CD4-positive, alpha-beta T cell (primary cell): ENCODE measurements around the gene LPCAT1. TPM values are rescaled to one million over a fixed set of nuclear protein-coding genes. Genes with fewer than 3 reads are reported as not detected.

Experiments used
- ATAC-seq: fragments of 200-7000 bp; cut with Tn5 transposase; one replicate; pipeline ENCODE4 v1.10.0; 2022; ENCODE audit warnings: mild to moderate bottlenecking; ENCODE audit not compliant: poor library complexity
- CTCF ChIA-PET: fragments of 350-600 bp; sonication (Branson Sonifier 250); formaldehyde crosslinking; loops from one replicate; lab custom pipeline; 2021; ENCODE audit warnings: antibody characterized with exemption, inconsistent platforms; lab: Charles Lee
- POLR2A ChIA-PET: fragments of 350-600 bp; sonication (Branson Sonifier 250); formaldehyde crosslinking; loops from one replicate; lab custom pipeline; 2021; ENCODE audit warnings: antibody characterized with exemption, inconsistent platforms; lab: Charles Lee
- DNase-seq, 14 experiments: peaks; one replicate each; pipeline ENCODE4 v3.0.0-alpha.2; 2013 to 2020; ENCODE audit warnings: mixed read lengths in 2 of 14
- H3K27ac ChIP-seq, 2 donors: one replicate each; pipeline versions ENCODE4 v1.5.1 to v1.7.0; 2013; ENCODE audit warnings: low read length in 2 of 2, low read depth in 1 of 2, mild to moderate bottlenecking in 1 of 2
- H3K27me3 ChIP-seq, 2 experiments: 1 replicate in 1 of 2; 2 replicates in 1 of 2; pipeline versions ENCODE4 v1.6.1 to v1.7.0; 2013; ENCODE audit warnings: low read length in 2 of 2, control low read depth in 1 of 2, mild to moderate bottlenecking in 1 of 2, moderate library complexity in 1 of 2; ENCODE audit not compliant: insufficient read depth in 2 of 2, control insufficient read depth in 1 of 2
- H3K36me3 ChIP-seq: one replicate; pipeline ENCODE4 v1.6.1; 2013; ENCODE audit warnings: low read length, control low read depth; ENCODE audit not compliant: insufficient read depth
- H3K4me1 ChIP-seq: one replicate; pipeline ENCODE4 v1.6.1; 2013; ENCODE audit warnings: low read length, control low read depth; ENCODE audit not compliant: insufficient read depth
- H3K4me3 ChIP-seq: one replicate; pipeline ENCODE4 v1.5.1; 2013; ENCODE audit warnings: mild to moderate bottlenecking, low read length, moderate library complexity
- H3K9me3 ChIP-seq, 2 experiments: 1 replicate in 1 of 2; 2 replicates in 1 of 2; pipeline versions ENCODE4 v1.6.1 to v1.7.0; 2013; ENCODE audit warnings: low read length in 2 of 2, mild to moderate bottlenecking in 2 of 2, control low read depth in 1 of 2, moderate library complexity in 1 of 2; ENCODE audit not compliant: control insufficient read depth in 1 of 2, insufficient read depth in 1 of 2
- H3K27ac Mint-ChIP-seq: one replicate; pipeline ENCODE4 v1.8.0; 2020; ENCODE audit warnings: mixed read lengths
- H3K27me3 Mint-ChIP-seq: one replicate; pipeline ENCODE4 v1.8.0; 2021; ENCODE audit warnings: mixed read lengths
- H3K36me3 Mint-ChIP-seq: one replicate; pipeline ENCODE4 v1.8.0; 2021; ENCODE audit warnings: low read depth, mixed read lengths
- H3K4me1 Mint-ChIP-seq: one replicate; pipeline ENCODE4 v1.8.0; 2021; ENCODE audit warnings: low read depth, mixed read lengths
- H3K4me3 Mint-ChIP-seq: one replicate; pipeline ENCODE4 v1.8.0; 2020; ENCODE audit warnings: mild to moderate bottlenecking, mixed read lengths
- H3K9me3 Mint-ChIP-seq: one replicate; pipeline ENCODE4 v1.8.0; 2020; ENCODE audit warnings: mixed read lengths
- intact Hi-C, 2 experiments: fragments of 100-400 bp; cut with DNase I in 1 of 2; cut with micrococcal nuclease in 1 of 2; formaldehyde crosslinking; loops; one replicate each; pipeline versions ENCODE4 v1.15.1 to v1.9.0; 2023 to 2025; cut with DNase I, micrococcal nuclease
- total RNA-seq, 174 experiments: library from RNA in 2 of 174; stranded (reverse) in 2 of 174; gene quantifications; one replicate each; pipeline ENCODE4 v1.2.3 and lab custom pipeline; 2021 to 2026
- TF ChIP-seq, protein P1 (sequence below): fragments of 200-600 bp; IDR thresholded peaks from one replicate; pipeline ENCODE4 v1.8.0; 2022; ENCODE audit warnings: antibody characterized with exemption, mild to moderate bottlenecking

LPCAT1 gene
- total RNA-seq, 2 experiments from 2014 or later, result 20.4 to 21.2 TPM

DNA sequence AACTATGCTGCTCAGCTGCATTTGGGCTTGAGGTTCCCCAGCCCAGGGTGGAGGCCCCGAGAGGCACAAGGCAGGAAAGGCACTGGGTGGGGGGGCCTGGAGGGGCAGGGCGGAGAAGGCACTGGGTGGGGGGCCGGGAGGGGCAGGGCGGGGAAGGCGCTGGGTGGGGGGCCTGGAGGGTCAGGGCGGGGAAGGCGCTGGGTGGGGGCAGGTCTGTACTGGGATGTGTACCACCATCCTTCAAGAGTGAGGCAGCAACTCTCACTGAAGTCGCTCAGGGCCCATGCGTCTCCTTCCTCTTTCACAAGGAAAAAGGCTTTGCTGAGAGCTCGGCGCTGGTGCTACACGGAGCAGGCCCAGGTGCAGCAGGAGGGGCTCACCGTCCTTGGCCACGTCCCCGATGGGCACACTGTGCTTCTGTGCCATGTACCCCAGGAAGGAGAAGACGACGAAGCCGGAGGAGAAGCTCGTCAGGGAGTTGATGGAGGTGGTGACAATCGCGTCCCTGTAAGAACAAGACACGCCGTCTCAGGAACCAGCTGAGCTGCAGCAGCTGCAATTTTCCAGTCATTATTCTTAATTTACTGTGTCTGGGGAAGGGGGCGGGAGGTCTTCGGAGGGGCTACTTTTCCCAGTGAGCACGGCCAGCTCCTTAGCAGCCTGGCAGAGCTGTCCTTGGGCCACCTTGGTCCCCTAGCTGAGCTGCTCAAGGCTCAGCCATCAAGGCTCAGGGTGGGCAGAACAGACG is 109.3 kb downstream of the LPCAT1 start:
- no peaks in the 10 kb centered on the region for H3K9me3 Mint-ChIP-seq
- POLR2A ChIA-PET, result no interaction called here
- H3K27ac Mint-ChIP-seq, result no peak overlapping the region
- peaks cover 14% of the 10 kb centered on the region for H3K27me3 Mint-ChIP-seq
- CTCF ChIA-PET, result no interaction called here
- Histone ChIP-seq H3K27ac (no peak overlapping the region), H3K4me3 (no peak overlapping the region), H3K4me1 (no peaks in the 10 kb centered on the region), H3K36me3 (no peaks in the 10 kb centered on the region), H3K9me3 (peaks cover 0 to 18% of the 10 kb centered on the region in 2 experiments), H3K27me3 (peaks cover 3 to 5% of the 10 kb centered on the region in 2 experiments)
- H3K4me1 Mint-ChIP-seq, result no peaks in the 10 kb centered on the region
- intact Hi-C loops, result loop anchor here in 1 of 2 experiments (10.0 kb wide), 1 partner anchor 220 kb away; no protein-coding TSS in a partner anchor
- TF ChIP-seq, protein P1, sequence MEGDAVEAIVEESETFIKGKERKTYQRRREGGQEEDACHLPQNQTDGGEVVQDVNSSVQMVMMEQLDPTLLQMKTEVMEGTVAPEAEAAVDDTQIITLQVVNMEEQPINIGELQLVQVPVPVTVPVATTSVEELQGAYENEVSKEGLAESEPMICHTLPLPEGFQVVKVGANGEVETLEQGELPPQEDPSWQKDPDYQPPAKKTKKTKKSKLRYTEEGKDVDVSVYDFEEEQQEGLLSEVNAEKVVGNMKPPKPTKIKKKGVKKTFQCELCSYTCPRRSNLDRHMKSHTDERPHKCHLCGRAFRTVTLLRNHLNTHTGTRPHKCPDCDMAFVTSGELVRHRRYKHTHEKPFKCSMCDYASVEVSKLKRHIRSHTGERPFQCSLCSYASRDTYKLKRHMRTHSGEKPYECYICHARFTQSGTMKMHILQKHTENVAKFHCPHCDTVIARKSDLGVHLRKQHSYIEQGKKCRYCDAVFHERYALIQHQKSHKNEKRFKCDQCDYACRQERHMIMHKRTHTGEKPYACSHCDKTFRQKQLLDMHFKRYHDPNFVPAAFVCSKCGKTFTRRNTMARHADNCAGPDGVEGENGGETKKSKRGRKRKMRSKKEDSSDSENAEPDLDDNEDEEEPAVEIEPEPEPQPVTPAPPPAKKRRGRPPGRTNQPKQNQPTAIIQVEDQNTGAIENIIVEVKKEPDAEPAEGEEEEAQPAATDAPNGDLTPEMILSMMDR, result no peak
- H3K4me3 Mint-ChIP-seq, result no peak overlapping the region
- DNase-seq (no peak), ATAC-seq (no peak)
- no peaks in the 10 kb centered on the region for H3K36me3 Mint-ChIP-seq

DNA sequence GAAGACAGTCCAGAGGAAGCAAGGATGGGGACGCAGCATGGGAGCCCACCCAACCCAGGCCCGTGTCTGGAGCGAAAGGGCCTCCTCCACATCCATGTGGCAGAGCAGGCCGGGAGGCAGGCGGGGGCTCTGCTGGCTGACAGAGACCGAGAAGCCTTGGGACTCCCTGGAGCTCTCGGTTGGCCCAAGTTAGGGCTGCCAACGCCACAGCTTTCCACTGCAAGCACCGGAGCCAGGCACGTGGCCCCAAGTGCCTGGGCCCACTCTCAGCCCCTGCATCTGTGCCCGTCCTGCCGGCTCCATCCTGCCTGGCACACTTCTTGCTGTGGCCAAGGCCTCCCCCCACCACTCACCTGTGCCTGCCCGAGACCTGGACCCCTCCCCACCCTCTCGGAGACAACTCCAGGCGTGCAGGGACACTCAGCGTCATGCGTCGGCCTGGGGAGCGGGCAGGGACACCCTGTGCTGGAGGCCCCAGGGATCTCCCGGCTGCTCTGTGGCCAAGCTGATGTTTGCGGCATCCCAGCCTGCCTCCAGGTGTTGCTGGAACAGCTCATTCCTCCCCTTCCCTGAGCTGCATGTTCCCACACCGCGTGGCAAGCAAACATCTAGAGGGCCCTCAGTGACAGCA is 110.0 kb downstream of the LPCAT1 start:
- H3K36me3 ChIP-seq, result no peaks in the 10 kb centered on the region
- ATAC-seq (no peak), DNase-seq (no peak)
- H3K27me3 ChIP-seq, result peaks cover 3 to 7% of the 10 kb centered on the region in 2 experiments
- intact Hi-C loops, result loop anchor here in 1 of 2 experiments (10.0 kb wide), 1 partner anchor 219 kb away; no protein-coding TSS in a partner anchor
- POLR2A ChIA-PET, result interaction anchor here (0.7 kb wide), 1 partner anchor 71 kb away, joined by 4 read pairs; no protein-coding TSS in a partner anchor
- CTCF ChIA-PET, result no interaction called here
- no peak overlapping the region for H3K27ac ChIP-seq
- Mint-ChIP-seq H3K9me3 (no peaks in the 10 kb centered on the region), H3K27ac (no peak overlapping the region), H3K36me3 (no peaks in the 10 kb centered on the region), H3K4me3 (no peak overlapping the region), H3K27me3 (peaks cover 19% of the 10 kb centered on the region), H3K4me1 (no peaks in the 10 kb centered on the region)
- peaks cover 0 to 25% of the 10 kb centered on the region in 2 experiments for H3K9me3 ChIP-seq
- no peaks in the 10 kb centered on the region for H3K4me1 ChIP-seq
- H3K4me3 ChIP-seq, result no peak overlapping the region
- TF ChIP-seq, protein P1, result no peak

DNA sequence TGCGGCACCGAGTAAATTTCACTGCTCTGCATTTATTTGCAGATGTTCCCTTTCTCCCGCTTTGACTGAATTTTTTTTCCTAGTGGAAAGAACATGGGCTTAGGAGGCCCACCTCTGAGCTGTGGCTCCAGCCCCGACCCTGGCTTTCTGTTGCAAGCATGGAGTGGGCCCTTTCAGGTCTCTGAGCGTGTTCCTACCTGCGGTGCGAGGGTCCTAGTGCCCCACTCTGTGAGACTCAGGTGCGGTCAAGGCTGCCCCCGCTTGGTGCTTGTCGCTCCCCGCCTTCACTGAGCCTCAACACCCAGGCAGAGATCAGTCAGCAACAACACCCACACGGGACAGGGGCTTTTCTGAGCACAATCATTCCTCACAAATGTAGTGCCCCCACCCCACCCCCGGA is 110.5 kb downstream of the LPCAT1 start:
- Histone ChIP-seq H3K27me3 (peaks cover 8% of the 10 kb centered on the region in 2 experiments), H3K27ac (no peak overlapping the region), H3K4me1 (no peaks in the 10 kb centered on the region), H3K4me3 (no peak overlapping the region), H3K9me3 (peaks cover 0 to 29% of the 10 kb centered on the region in 2 experiments), H3K36me3 (no peaks in the 10 kb centered on the region)
- H3K36me3 Mint-ChIP-seq, result no peaks in the 10 kb centered on the region
- ChIA-PET POLR2A (interaction anchor here (0.7 kb wide), 1 partner anchor 72 kb away, joined by 4 read pairs; no protein-coding TSS in a partner anchor), CTCF (no interaction called here)
- no peak for ATAC-seq
- DNase-seq, result no peak
- TF ChIP-seq, protein P1, result no peak
- no peaks in the 10 kb centered on the region for H3K9me3 Mint-ChIP-seq
- no peak overlapping the region for H3K4me3 Mint-ChIP-seq
- no peak overlapping the region for H3K27ac Mint-ChIP-seq
- intact Hi-C loops, result loop anchor here in 1 of 2 experiments (10.0 kb wide), 1 partner anchor 218 kb away; no protein-coding TSS in a partner anchor
- H3K4me1 Mint-ChIP-seq, result no peaks in the 10 kb centered on the region
- H3K27me3 Mint-ChIP-seq, result peaks cover 19% of the 10 kb centered on the region
